Stimulated activated CD4-positive, alpha-beta T cell treated with anti-CD3 and anti-CD28 coated beads, Interleukin-15, amount 100 ng/mL, for 24 hours (primary cell): ENCODE measurements around the gene ZNF598.
"Not testable (repeated sequence)": the region's sequence is repeated elsewhere in the genome, so short reads cannot be mapped to it uniquely, and the experiment has no call there.

Experiments used
- DNase-seq: peaks from one replicate; pipeline ENCODE4 v3.0.0-alpha.2; 2020

ZNF598 gene

DNA sequence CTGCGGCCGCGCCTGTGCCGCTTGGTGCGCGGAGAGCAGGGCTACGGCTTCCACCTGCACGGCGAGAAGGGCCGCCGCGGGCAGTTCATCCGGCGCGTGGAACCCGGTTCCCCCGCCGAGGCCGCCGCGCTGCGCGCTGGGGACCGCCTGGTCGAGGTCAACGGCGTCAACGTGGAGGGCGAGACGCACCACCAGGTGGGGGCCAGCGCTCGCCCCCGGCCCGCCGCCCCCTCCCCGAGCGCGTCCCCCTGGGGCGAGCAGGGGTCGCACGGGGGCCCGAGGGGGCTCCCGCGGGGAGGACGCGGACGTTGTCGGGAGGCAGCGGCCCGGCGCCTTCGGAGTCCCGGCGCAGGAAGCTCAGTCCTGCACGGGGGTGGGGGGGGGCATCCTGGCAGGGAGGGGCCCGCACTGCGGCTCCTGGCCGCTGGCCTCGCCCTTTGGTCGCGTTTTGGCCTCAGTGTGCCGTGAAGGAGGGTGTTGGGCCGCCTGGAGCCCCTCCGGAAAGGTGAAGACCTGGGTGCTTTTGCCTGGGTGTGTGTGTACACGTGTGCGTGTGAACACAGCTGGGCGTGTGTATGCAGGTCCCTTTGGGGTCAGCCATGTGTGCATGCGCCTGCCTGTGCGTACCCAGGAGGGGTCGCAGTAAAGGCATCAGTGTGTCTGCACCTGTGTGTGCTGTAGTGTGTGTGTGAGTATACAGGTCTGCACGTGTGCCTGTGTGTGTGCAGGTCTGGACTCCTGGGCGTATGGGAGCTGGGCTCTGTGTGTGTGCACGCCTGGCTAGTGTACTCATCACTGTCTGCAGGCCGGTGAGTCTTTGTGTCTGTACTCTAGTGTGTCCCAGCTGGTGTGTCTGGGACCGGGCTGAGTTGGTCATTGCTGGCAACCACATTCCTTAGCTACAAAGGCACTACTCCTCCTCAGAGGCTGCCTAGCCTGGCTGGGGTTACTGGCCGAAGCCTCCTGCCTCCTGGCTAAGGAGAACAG is 17.7 kb upstream of the ZNF598 start:
- no peak for DNase-seq

- DNase-seq, result peak; percentile 37
Measured at GRCh38 chr16:2026461-2027023, 16.9 kb upstream of the ZNF598 start, which contains the start of gene NHERF2. TSS of gene NHERF2 (plus strand) at chr16:2026902. CDS start at chr16:2027006, 104 bp downstream.

- no peak for DNase-seq
Measured at GRCh38 chr16:2025878-2026460, 16.3 kb upstream of the ZNF598 start.

DNA sequence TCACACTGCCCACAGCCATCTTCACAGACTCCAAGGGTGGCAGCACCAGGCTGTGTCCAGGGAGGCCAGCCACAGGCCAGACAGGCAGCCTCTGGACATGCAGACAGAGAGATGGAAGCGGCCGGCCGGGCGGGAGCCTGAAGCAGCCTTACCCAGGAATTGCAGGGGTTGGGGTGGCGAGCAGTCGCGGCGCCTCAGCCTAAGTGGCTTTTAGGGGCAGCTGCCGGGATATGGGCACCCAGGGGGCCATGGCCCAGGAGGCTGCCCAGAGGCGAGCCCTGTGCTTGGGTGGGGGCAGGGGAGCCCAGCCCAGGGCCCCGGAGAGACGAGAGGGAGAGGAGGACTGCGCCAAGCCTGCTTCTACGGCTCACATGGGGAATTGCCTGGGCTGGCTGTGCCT is 15.6 kb upstream of the ZNF598 start:
- no peak for DNase-seq

- DNase-seq, result no peak
Measured at GRCh38 chr16:2024032-2024420, 14.4 kb upstream of the ZNF598 start.

- DNase-seq, result peak; percentile 95
Measured at GRCh38 chr16:2023092-2024031, 13.7 kb upstream of the ZNF598 start.

- DNase-seq, result peak; percentile 57
Measured at GRCh38 chr16:2022723-2023091, 13.1 kb upstream of the ZNF598 start.

GRCh38 chr16:2019921-2020831 is 10.6 kb upstream of the ZNF598 start:
- no peak for DNase-seq

DNA sequence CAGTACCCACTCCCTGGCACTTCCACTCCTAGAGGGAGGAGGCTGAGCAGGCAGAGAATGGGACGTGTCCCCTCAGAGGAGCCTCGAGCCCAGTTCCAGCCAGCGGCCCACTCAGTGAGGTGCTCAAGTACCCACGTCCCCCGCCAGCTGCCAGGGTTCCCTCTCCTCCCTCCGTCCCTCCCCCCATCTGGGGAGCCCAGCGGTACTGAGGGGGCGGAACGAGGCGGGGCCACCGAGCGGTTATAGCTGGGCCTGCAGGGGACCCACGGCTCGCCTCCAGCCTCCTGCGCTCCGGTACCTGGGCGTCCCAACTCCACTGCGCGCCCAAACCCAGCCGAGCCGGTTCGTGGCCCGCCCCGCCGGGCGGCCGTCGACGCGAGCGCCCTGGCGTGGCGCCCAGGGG is 9.9 kb upstream of the ZNF598 start, which contains the start of gene NPW:
NPW (plus strand) TSS at position 268 of the 403 bp plus-strand sequence.
- peak; percentile 67 for DNase-seq

GRCh38 chr16:2016407-2016922 is 6.8 kb upstream of the ZNF598 start:
- DNase-seq, result no peak

- DNase-seq, result no peak
Measured at GRCh38 chr16:2015947-2016208, 6.3 kb upstream of the ZNF598 start.

- no peak for DNase-seq
Measured at GRCh38 chr16:2015117-2015946, 5.7 kb upstream of the ZNF598 start.

- no peak for DNase-seq
Measured at GRCh38 chr16:2013527-2013926, 3.9 kb upstream of the ZNF598 start.

GRCh38 chr16:2011726-2012125 is 2.1 kb upstream of the ZNF598 start:
- not testable (repeated sequence) for DNase-seq

DNA sequence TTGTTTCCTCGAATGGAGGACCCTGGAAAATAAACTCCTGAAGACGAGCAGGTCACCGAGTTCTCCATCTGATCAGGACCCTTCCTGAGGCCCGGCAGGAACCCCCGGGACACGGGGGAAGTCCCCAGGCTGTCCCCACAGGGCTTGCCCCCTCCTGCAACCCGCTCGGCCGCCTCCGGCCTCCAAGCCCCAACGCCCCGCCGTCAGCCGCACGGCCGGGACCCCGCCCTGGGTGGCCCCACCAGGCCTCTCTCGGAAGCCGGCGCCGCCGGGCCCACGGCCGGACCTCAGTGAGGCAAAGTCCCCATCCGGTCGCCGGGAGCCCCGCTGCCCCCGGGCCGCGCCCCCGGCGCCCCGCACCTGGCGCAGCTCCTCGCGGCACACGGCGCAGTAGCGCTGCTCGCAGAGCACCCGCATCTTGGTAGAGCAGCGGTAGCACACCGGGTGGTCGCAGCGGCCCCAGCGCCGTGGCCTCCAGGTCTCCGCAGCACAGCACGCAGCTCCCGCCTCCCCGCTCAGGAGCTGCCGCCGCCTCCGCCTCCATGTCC is 383 bp downstream of the ZNF598 start:
- no peak for DNase-seq

GRCh38 chr16:2008631-2009163 is 924 bp downstream of the ZNF598 start:
- DNase-seq, result peak; percentile 65

DNA sequence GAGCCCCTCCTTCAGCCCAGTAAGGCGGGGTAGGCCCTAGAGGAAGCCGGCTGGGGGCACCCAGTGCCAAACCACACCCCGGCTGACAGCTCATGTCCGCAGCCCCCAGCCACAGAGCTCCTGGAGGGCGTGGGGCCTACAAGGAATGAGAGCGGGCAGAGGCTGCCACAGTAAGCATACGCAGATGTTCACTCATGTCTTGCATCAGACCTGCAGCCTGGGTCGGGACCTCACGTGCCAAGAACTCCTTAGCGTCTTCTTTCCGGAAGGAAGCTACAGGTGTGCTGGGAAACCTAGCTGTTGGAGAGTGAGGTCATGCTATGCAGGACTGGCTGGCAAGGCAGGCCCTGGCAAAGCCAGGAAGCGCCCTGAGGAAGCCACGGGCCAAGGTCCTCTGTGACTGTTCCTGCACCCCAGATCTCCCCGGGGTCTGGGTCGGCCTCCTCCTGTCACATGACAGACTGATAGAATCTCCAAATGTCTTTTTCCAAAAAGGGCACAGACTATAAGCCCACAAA is 1.6 kb downstream of the ZNF598 start:
- no peak for DNase-seq

DNA sequence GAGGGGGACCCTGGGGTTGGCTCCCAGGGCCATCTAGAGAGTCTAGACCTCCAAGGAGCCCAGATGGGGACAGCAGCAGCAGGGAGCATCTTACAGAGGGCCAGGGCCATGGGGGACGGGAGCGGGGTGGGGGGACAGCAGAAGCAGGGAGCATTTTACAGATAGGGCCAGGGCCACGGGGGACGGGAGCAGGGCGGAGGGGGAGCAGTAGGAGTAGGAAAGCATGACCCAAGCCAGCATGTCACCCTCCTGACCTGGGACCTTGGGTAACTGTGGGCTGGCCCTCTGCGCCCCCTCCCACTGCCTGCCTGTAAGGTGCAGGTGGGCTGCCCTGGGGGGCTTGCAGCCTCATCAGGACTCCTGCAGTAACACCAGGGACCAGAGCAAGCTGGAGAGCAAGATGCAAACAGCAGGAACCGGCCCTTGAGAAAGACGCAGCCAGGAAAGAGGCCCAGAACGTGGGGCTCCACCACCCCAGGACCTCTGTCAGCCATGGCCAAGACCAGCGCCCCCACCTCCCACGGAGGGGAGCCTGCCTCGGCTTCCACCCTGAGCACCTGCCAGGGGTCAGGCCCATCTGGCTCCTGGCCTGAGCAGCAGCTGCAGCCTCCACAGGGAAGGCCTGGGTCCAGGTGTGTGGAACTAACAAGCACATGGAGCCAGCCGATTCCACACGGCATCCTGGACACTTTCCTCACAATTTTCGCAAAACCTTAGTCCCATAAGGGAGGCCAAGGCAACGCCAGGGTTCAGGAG is 2.4 kb downstream of the ZNF598 start:
- no peak for DNase-seq

DNA sequence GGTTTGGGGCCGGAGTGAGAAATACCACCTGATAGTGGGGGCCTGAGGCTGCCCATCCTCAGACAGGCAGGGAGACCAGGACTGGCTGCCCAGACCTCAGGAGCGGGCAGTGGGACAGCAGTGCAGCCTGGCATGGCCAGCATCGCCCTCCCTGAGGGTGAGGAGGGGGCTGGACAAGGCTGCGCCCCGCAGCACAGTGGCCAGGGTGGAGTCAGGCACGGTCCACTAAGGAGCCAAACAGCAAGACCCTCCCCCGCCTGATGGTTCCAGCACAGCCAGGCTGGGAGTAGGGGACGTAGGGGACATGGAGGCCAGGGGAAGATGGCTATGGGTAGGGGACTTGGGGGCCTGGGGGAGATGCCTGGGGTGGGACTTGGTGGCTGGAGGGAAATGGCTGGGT is 3.3 kb downstream of the ZNF598 start:
- DNase-seq, result no peak
